GM12875 (cell line): ENCODE data around the gene PFDN1.

Source experiments
- H3K4me3 ChIP-seq: one replicate; pipeline ENCODE4 v1.5.1; 2011; ENCODE audit warnings: low read depth, low read length, control low read depth
- TF ChIP-seq, protein P1 (sequence below): IDR thresholded peaks from 2 replicates; pipeline ENCODE4 v1.5.1; 2011; ENCODE audit warnings: low read depth, mild to moderate bottlenecking, control low read depth, inconsistent platforms, low read length, moderate library complexity, borderline replicate concordance; ENCODE audit not compliant: insufficient read depth

The PFDN1 gene

GRCh38 chr5:140252470-140253126, 50.3 kb downstream of the PFDN1 start:
- TF ChIP-seq, protein P1, sequence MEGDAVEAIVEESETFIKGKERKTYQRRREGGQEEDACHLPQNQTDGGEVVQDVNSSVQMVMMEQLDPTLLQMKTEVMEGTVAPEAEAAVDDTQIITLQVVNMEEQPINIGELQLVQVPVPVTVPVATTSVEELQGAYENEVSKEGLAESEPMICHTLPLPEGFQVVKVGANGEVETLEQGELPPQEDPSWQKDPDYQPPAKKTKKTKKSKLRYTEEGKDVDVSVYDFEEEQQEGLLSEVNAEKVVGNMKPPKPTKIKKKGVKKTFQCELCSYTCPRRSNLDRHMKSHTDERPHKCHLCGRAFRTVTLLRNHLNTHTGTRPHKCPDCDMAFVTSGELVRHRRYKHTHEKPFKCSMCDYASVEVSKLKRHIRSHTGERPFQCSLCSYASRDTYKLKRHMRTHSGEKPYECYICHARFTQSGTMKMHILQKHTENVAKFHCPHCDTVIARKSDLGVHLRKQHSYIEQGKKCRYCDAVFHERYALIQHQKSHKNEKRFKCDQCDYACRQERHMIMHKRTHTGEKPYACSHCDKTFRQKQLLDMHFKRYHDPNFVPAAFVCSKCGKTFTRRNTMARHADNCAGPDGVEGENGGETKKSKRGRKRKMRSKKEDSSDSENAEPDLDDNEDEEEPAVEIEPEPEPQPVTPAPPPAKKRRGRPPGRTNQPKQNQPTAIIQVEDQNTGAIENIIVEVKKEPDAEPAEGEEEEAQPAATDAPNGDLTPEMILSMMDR = no peak
- H3K4me3 ChIP-seq = no peak overlapping the region

DNA sequence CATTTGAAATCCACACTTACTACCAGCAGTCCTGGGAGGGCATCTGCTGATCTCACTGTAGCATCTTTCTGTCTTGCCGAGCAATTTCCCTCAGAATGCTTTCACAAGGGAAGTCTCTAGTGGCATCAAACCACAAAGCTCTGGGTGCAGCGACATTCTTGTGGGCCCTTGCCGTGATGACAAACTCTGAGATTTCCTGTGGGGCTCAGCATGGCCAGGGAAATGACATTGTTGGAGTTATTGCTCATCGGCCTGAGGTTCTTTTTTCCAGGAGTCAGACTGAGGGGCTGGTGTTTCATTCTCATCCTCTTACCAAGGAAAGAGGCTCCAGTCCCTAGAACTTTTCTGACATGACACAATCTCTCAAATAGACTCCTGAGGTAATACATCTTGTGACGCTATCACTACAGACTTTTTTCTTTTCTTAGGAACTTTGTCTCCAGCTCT, 51.4 kb downstream of the PFDN1 start:
- H3K4me3 ChIP-seq = no peak overlapping the region
- TF ChIP-seq, protein P1 = no peak

DNA sequence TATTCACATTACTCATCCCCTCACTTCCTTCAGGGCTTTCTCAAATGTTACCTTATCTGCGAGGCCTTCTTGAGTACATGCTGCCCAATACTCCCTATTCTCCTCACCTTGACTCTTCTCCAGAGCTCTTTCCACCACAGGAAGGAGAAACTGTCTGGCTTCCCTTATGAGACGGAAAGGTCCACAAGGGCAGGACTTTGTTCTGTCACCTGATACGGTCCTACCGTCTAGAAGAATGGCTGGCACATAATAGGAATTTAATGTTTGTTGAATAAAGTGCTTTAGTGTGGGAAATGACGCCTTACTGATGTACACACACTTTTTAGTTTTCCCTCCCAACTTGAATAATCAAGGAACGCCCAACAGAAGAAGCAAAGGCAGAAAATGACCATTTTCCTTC, 52.5 kb downstream of the PFDN1 start:
- TF ChIP-seq, protein P1 = no peak
- H3K4me3 ChIP-seq = no peak overlapping the region

- no peak overlapping the region for H3K4me3 ChIP-seq
- TF ChIP-seq, protein P1 = no peak
Observed at GRCh38 chr5:140249536-140249935, 53.4 kb downstream of the PFDN1 start.

- no peak overlapping the region for H3K4me3 ChIP-seq
- TF ChIP-seq, protein P1 = no peak
Observed at GRCh38 chr5:140248414-140248813, 54.5 kb downstream of the PFDN1 start.

GRCh38 chr5:140246378-140247122, 56.4 kb downstream of the PFDN1 start:
- TF ChIP-seq, protein P1 = no peak
- no peak overlapping the region for H3K4me3 ChIP-seq

DNA sequence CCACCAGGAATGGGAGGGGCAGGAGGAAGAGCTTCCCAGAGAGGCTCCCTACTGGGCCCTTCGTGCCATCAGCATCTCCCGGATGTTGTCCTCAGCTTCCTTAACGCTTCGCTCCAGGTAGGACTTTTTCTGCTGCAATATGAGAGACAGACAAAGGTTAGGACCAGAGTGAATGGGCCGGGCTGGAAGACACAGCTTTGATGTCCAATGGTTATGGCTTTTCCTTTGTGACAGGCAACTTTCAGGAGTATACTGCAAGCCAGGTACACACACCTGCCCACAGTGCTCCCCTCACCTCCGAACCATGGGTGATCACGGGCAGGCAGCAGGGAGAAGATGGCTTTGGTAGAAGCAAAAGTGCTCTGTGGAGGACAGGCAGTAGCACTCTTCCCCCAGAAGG, 57.0 kb downstream of the PFDN1 start:
- no peak overlapping the region for H3K4me3 ChIP-seq
- TF ChIP-seq, protein P1 = no peak
